H1 (cell line): Measurements from ENCODE around the gene CREBBP. TPM values are rescaled to one million over a fixed set of nuclear protein-coding genes. Genes with fewer than 3 reads are reported as not detected.

ENCODE experiments used
- CTCF ChIA-PET: fragments of 300-600 bp; sonication (Branson Sonifier 250); formaldehyde crosslinking; loops from one replicate; lab custom pipeline; 2021; ENCODE audit not compliant: partially characterized antibody; lab: Charles Lee
- POLR2A ChIA-PET: fragments of 300-600 bp; sonication (Branson Sonifier 250); formaldehyde crosslinking; loops from one replicate; lab custom pipeline; 2021; ENCODE audit warnings: inconsistent platforms; ENCODE audit not compliant: partially characterized antibody; lab: Charles Lee
- DNase-seq, 2 experiments: peaks; one replicate each; pipeline versions ENCODE4 v3.0.0 to v3.0.0-alpha.2; 2010 to 2022; ENCODE audit warnings: low spot score in 2 of 2, low read depth in 1 of 2, mixed read lengths in 1 of 2
- FAIRE-seq: peaks from 2 replicates; lab custom pipeline; 2011; peaks lifted over from hg19 to GRCh38; lab: Jason Lieb, UNC
- H2AFZ ChIP-seq: 2 replicates; pipeline ENCODE4 v1.8.1; 2012; ENCODE audit warnings: low read length, inconsistent platforms
- H2AK5ac ChIP-seq: 2 replicates; pipeline ENCODE4 v1.6.1; 2013; ENCODE audit warnings: low read depth, low read length
- H2BK120ac ChIP-seq: replicated peaks from 2 replicates; pipeline ENCODE3; 2013; ENCODE audit warnings: low read depth, low read length, inconsistent platforms
- H2BK12ac ChIP-seq: 2 replicates; pipeline ENCODE4 v1.6.1; 2013; ENCODE audit warnings: low read depth, low read length
- H2BK15ac ChIP-seq: 2 replicates; pipeline ENCODE4 v1.6.1; 2013; ENCODE audit warnings: low read length
- H2BK20ac ChIP-seq: 2 replicates; pipeline ENCODE4 v1.6.1; 2013; ENCODE audit warnings: low read length
- H2BK5ac ChIP-seq: 2 replicates; pipeline ENCODE4 v1.6.1; 2013; ENCODE audit warnings: low read depth, low read length
- H3K14ac ChIP-seq: 2 replicates; pipeline ENCODE4 v1.6.1; 2013; ENCODE audit warnings: inconsistent platforms; ENCODE audit not compliant: insufficient read length
- H3K18ac ChIP-seq: 2 replicates; pipeline ENCODE4 v1.6.1; 2013; ENCODE audit warnings: low read length; ENCODE audit errors: extremely low read depth
- H3K23ac ChIP-seq: 2 replicates; pipeline ENCODE4 v1.6.1; 2013; ENCODE audit warnings: inconsistent platforms; ENCODE audit not compliant: insufficient read length
- H3K23me2 ChIP-seq: 2 replicates; pipeline ENCODE4 v1.6.1; 2013; ENCODE audit warnings: low read depth, low read length
- H3K27ac ChIP-seq: 2 replicates; pipeline ENCODE4 v1.6.1; 2011; ENCODE audit warnings: low read depth, low read length, inconsistent platforms
- H3K27me3 ChIP-seq, 4 experiments: replicated peaks in 1 of 4; 1 replicate in 1 of 4; 2 replicates in 3 of 4; pipeline versions ENCODE4 v1.6.1 to v1.8.1; 2011 to 2013; ENCODE audit warnings: low read length in 3 of 4, mild to moderate bottlenecking in 3 of 4, inconsistent platforms in 2 of 4, mixed read lengths in 2 of 4, moderate library complexity in 1 of 4; ENCODE audit not compliant: control insufficient read depth in 3 of 4, insufficient read depth in 3 of 4; ENCODE audit errors: extremely low read depth in 1 of 4
- H3K36me3 ChIP-seq, 4 experiments: 2 replicates each; pipeline versions ENCODE4 v1.6.1 to v1.8.1; 2011 to 2013; ENCODE audit warnings: mild to moderate bottlenecking in 4 of 4, low read length in 3 of 4, moderate library complexity in 2 of 4, control low read depth in 1 of 4, inconsistent platforms in 1 of 4; ENCODE audit not compliant: insufficient read depth in 4 of 4, control insufficient read depth in 2 of 4
- H3K4ac ChIP-seq: replicated peaks from 2 replicates; pipeline ENCODE3; 2013; ENCODE audit warnings: low read length, low read depth, mixed read lengths, inconsistent platforms; ENCODE audit not compliant: insufficient read length
- H3K4me1 ChIP-seq, 4 experiments: replicated peaks in 1 of 4; 1 replicate in 1 of 4; 2 replicates in 3 of 4; pipeline versions ENCODE4 v1.6.1 to v1.8.1; 2011 to 2013; ENCODE audit warnings: low read length in 3 of 4, inconsistent platforms in 2 of 4, mixed read lengths in 1 of 4; ENCODE audit not compliant: insufficient read depth in 4 of 4, control insufficient read depth in 3 of 4
- H3K4me2 ChIP-seq, 2 experiments: 2 replicates each; pipeline versions ENCODE4 v1.6.1 to v1.8.1; 2011 to 2013; ENCODE audit warnings: low read depth in 2 of 2, low read length in 2 of 2, control low read depth in 1 of 2, inconsistent platforms in 1 of 2, mild to moderate bottlenecking in 1 of 2; ENCODE audit not compliant: insufficient read depth in 1 of 2
- H3K4me3 ChIP-seq, 4 experiments: fragments of 200-600, 300-600 bp in 1 of 4; sonication (generic), shearing (Covaris generic), sonication (Bioruptor Twin) in 1 of 4; 2 replicates each; pipeline versions ENCODE4 v1.5.1 to v1.8.1; 2011 to 2016; ENCODE audit warnings: low read length in 4 of 4, low read depth in 3 of 4, control low read depth in 2 of 4, inconsistent platforms in 2 of 4, mild to moderate bottlenecking in 2 of 4, mixed read lengths in 1 of 4, moderate library complexity in 1 of 4; ENCODE audit not compliant: insufficient read depth in 2 of 4; ENCODE audit errors: extremely low read depth in 1 of 4
- H3K56ac ChIP-seq: replicated peaks from 2 replicates; pipeline ENCODE3; 2013; ENCODE audit warnings: low read depth, mild to moderate bottlenecking, mixed read lengths, low read length, inconsistent platforms; ENCODE audit not compliant: insufficient read length
- H3K79me1 ChIP-seq: 2 replicates; pipeline ENCODE4 v1.6.1; 2013; ENCODE audit warnings: low read depth, low read length, control low read depth
- H3K79me2 ChIP-seq, 2 experiments: 2 replicates each; pipeline versions ENCODE4 v1.6.1 to v1.8.1; 2012 to 2013; ENCODE audit warnings: low read length in 2 of 2, mild to moderate bottlenecking in 2 of 2, inconsistent platforms in 1 of 2; ENCODE audit not compliant: insufficient read depth in 2 of 2, control insufficient read depth in 1 of 2
- H3K9ac ChIP-seq, 4 experiments: replicated peaks in 1 of 4; 1 replicate in 1 of 4; 2 replicates in 3 of 4; pipeline versions ENCODE4 v1.6.1 to v1.8.1; 2011 to 2013; ENCODE audit warnings: low read depth in 3 of 4, low read length in 3 of 4, control low read depth in 2 of 4, mild to moderate bottlenecking in 2 of 4, moderate library complexity in 2 of 4, inconsistent platforms in 1 of 4; ENCODE audit errors: extremely low read depth in 1 of 4
- H3K9me3 ChIP-seq, 2 experiments: 2 replicates each; pipeline versions ENCODE4 v1.6.1 to v1.8.1; 2012 to 2013; ENCODE audit warnings: mild to moderate bottlenecking in 2 of 2, moderate library complexity in 2 of 2, control low read depth in 1 of 2, inconsistent platforms in 1 of 2, low read depth in 1 of 2, low read length in 1 of 2, mixed read lengths in 1 of 2; ENCODE audit not compliant: insufficient read depth in 2 of 2
- H4K20me1 ChIP-seq, 2 experiments: replicated peaks in 1 of 2; 2 replicates each; pipeline versions ENCODE3 to v1.8.1; 2011 to 2013; ENCODE audit warnings: inconsistent platforms in 2 of 2, low read length in 2 of 2, mild to moderate bottlenecking in 1 of 2; ENCODE audit not compliant: insufficient read depth in 2 of 2, control insufficient read depth in 1 of 2
- H4K5ac ChIP-seq: 2 replicates; pipeline ENCODE4 v1.6.1; 2013; ENCODE audit warnings: low read length, low read depth, mixed read lengths, inconsistent platforms; ENCODE audit not compliant: insufficient read length
- H4K8ac ChIP-seq: 2 replicates; pipeline ENCODE4 v1.8.0; 2013; ENCODE audit warnings: mild to moderate bottlenecking, moderate library complexity, low read length, inconsistent platforms; ENCODE audit not compliant: insufficient read depth; ENCODE audit errors: extremely low read depth
- H4K91ac ChIP-seq: replicated peaks from 2 replicates; pipeline ENCODE3; 2013; ENCODE audit warnings: low read length, mixed read lengths, inconsistent platforms; ENCODE audit not compliant: insufficient read length
- ASH2L ChIP-seq: fragments of 200-600, 300-600 bp; sonication (generic); IDR thresholded peaks from one replicate; pipeline ENCODE4 v1.7.1; 2017; ENCODE audit warnings: low read length
- CBX5 ChIP-seq: fragments of 300-800, 300-1000 bp; sonication (generic); IDR thresholded peaks from 2 replicates; pipeline ENCODE4 v1.7.1; 2016; ENCODE audit warnings: antibody characterized with exemption, low read length, low read depth
- CHD1 ChIP-seq: IDR thresholded peaks from 2 replicates; pipeline ENCODE4 v1.6.1; 2012; ENCODE audit warnings: low read depth, low read length, improper control_type of control experiment
- CREB1 ChIP-seq: IDR thresholded peaks from 2 replicates; pipeline ENCODE4 v1.6.1; 2012; ENCODE audit warnings: inconsistent platforms
- EZH2 ChIP-seq: fragments of 200-600 bp; sonication (generic); IDR thresholded peaks from 2 replicates; pipeline ENCODE4 v1.7.1; 2012; ENCODE audit warnings: low read depth, mild to moderate bottlenecking, moderate library complexity, low read length, inconsistent platforms; ENCODE audit not compliant: severe bottlenecking
- JUND ChIP-seq: IDR thresholded peaks from 2 replicates; pipeline ENCODE4 v1.6.1; 2011; ENCODE audit warnings: mild to moderate bottlenecking, improper control_type of control experiment, low read length
- KDM5A ChIP-seq: fragments of 200-600 bp; IDR thresholded peaks from 2 replicates; pipeline ENCODE4 v1.7.1; 2012; ENCODE audit warnings: mild to moderate bottlenecking, low read length, inconsistent platforms, mixed read lengths
- RNF2 ChIP-seq: fragments of 200-900, 300-1000 bp; sonication (generic); IDR thresholded peaks from 2 replicates; pipeline ENCODE4 v1.7.1; 2016; ENCODE audit warnings: borderline replicate concordance, low read depth, mild to moderate bottlenecking, antibody characterized with exemption, low read length; ENCODE audit not compliant: poor library complexity, severe bottlenecking; ENCODE audit errors: missing control alignments
- SP4 ChIP-seq: IDR thresholded peaks from 2 replicates; pipeline ENCODE4 v1.6.1; 2012; ENCODE audit warnings: low read length, inconsistent platforms
- SUZ12 ChIP-seq: fragments of 200-600 bp; sonication (generic); IDR thresholded peaks from 2 replicates; pipeline ENCODE4 v1.6.1; 2012; ENCODE audit warnings: mild to moderate bottlenecking, inconsistent platforms, low read length, moderate library complexity, mixed read lengths
- TEAD4 ChIP-seq: IDR thresholded peaks from 2 replicates; pipeline ENCODE4 v1.6.1; 2012; ENCODE audit warnings: low read depth, low read length, inconsistent platforms, mixed read lengths
- WGBS, 2 experiments: shearing (Covaris generic) in 1 of 2; methylation state at CpG; one replicate each; pipeline versions ENCODE4 v1.1.6 to v1.1.7; 2013 to 2015; ENCODE audit warnings: low lambda C conversion rate in 2 of 2, mixed read lengths in 2 of 2, inconsistent platforms in 1 of 2, low coverage in 1 of 2, missing lambda C conversion rate in 1 of 2; ENCODE audit not compliant: insufficient replicate concordance in 2 of 2, insufficient coverage in 1 of 2, insufficient read length in 1 of 2; ENCODE audit errors: extremely low coverage in 1 of 2, missing lambda C conversion rate in 1 of 2; 5-methylcytosine and 5-hydroxymethylcytosine counted together
- polyA plus RNA-seq, 7 experiments: library from polyadenylated mRNA; depleted of rRNA in 3 of 7; stranded (reverse) in 5 of 7; unstranded in 2 of 7; fragments of >200 nt in 5 of 7; fragments of 200-250 nt in 2 of 7; gene quantifications; 1 replicate in 5 of 7; 2 replicates in 1 of 7; 4 replicates in 1 of 7; pipeline versions ENCODE4 v1.2.1 to v1.2.3, GENCODE V29; 2011 to 2013; ENCODE audit warnings: missing spikeins in 2 of 7, mixed read lengths in 2 of 7
- total RNA-seq: library from RNA; stranded (reverse); fragmentation: NEBNext Ultra II Directional; extraction: Animal tissue kit (Norgen Biotek cat#: 25700); gene quantifications from 2 replicates; pipeline ENCODE4 v1.2.1, GENCODE V29; 2021
- TF ChIP-seq, protein P1 (sequence below), 3 experiments: IDR thresholded peaks; 1 replicate in 2 of 3; 2 replicates in 1 of 3; pipeline versions ENCODE4 v1.5.1 to v1.6.1; 2011; ENCODE audit warnings: low read length in 3 of 3, mild to moderate bottlenecking in 3 of 3, inconsistent platforms in 2 of 3, low read depth in 1 of 3, moderate library complexity in 1 of 3; ENCODE audit not compliant: insufficient read depth in 1 of 3; ENCODE audit errors: control extremely low read depth in 1 of 3

The CREBBP gene
- total and polyA plus RNA-seq, 2 of the 8 experiments (the other 6 are each of a cell fraction or from before 2014, with no cell fraction given) = 10.0 to 60.1 TPM

GRCh38 chr16:3722508-3722907, 158.0 kb downstream of the CREBBP start:
- Histone ChIP-seq H4K8ac (no peak overlapping the region), H3K4me1 (peaks cover 0 to 3% (median 0%) of the 10 kb centered on the region in 4 experiments; a peak in 1 of 7 replicates), H3K23ac (no peak overlapping the region), H2BK5ac (no peak overlapping the region), H3K79me2 (no peaks in the 10 kb centered on the region), H3K36me3 (peaks cover 0 to 1% (median under 1%) of the 10 kb centered on the region in 4 experiments; a peak in 2 of 8 replicates), H3K27me3 (no peaks in the 10 kb centered on the region), H4K5ac (no peak overlapping the region), H3K14ac (no peak overlapping the region), H2BK15ac (no peak overlapping the region), H2BK12ac (no peak overlapping the region), H2AK5ac (no peak overlapping the region), H3K27ac (no peak overlapping the region), H3K4ac (no peak overlapping the region), H3K4me2 (no peak overlapping the region), H3K9me3 (no peaks in the 10 kb centered on the region), H3K79me1 (no peaks in the 10 kb centered on the region), H3K18ac (no peak overlapping the region), H4K91ac (no peak overlapping the region), H2BK120ac (no peak overlapping the region), H2BK20ac (no peak overlapping the region), H4K20me1 (peaks cover 0 to under 1% of the 10 kb centered on the region in 2 experiments), H3K4me3 (no peak overlapping the region), H3K23me2 (peaks cover 6% of the 10 kb centered on the region), H3K9ac (no peak overlapping the region), H2AFZ (no peak overlapping the region), H3K56ac (no peak overlapping the region)
- ChIA-PET POLR2A (no interaction called here), CTCF (interaction anchor here (1.2 kb wide), 1 partner anchor 9 kb away, joined by 3 read pairs; no protein-coding TSS in a partner anchor)
- DNase-seq (no peak), FAIRE-seq (no peak)
- 91% methylated on average over 10 of the region's 10 CpGs; no CpG with 5 or more reads in 1 of the 2 experiments for WGBS, 2 experiments
- TF ChIP-seq ASH2L = no peak
- TF ChIP-seq, protein P1, sequence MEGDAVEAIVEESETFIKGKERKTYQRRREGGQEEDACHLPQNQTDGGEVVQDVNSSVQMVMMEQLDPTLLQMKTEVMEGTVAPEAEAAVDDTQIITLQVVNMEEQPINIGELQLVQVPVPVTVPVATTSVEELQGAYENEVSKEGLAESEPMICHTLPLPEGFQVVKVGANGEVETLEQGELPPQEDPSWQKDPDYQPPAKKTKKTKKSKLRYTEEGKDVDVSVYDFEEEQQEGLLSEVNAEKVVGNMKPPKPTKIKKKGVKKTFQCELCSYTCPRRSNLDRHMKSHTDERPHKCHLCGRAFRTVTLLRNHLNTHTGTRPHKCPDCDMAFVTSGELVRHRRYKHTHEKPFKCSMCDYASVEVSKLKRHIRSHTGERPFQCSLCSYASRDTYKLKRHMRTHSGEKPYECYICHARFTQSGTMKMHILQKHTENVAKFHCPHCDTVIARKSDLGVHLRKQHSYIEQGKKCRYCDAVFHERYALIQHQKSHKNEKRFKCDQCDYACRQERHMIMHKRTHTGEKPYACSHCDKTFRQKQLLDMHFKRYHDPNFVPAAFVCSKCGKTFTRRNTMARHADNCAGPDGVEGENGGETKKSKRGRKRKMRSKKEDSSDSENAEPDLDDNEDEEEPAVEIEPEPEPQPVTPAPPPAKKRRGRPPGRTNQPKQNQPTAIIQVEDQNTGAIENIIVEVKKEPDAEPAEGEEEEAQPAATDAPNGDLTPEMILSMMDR (IDR thresholded peaks at IDR 0.05; ENCODE audit: control extremely low read depth in 1 of 3, insufficient read depth in 1 of 3, low read depth in 1 of 3, low read length in 3 of 3) = no peak
- no peak for TF ChIP-seq SUZ12
- no peak for TF ChIP-seq EZH2
- TF ChIP-seq RNF2 = no peak
- TF ChIP-seq CBX5 = no peak
- no peak for TF ChIP-seq TEAD4
- TF ChIP-seq SP4 = no peak
- TF ChIP-seq KDM5A = no peak
- TF ChIP-seq CREB1 = no peak
- no peak for TF ChIP-seq CHD1
- no peak for TF ChIP-seq JUND
